GM12801 (cell line): ENCODE results near the gene TSPOAP1.

Experiments
- CTCF ChIP-seq: IDR thresholded peaks from one replicate; pipeline ENCODE4 v1.5.1; 2011; ENCODE audit warnings: control low read depth; ENCODE audit not compliant: insufficient read length; ENCODE audit errors: extremely low read depth

Gene TSPOAP1

DNA sequence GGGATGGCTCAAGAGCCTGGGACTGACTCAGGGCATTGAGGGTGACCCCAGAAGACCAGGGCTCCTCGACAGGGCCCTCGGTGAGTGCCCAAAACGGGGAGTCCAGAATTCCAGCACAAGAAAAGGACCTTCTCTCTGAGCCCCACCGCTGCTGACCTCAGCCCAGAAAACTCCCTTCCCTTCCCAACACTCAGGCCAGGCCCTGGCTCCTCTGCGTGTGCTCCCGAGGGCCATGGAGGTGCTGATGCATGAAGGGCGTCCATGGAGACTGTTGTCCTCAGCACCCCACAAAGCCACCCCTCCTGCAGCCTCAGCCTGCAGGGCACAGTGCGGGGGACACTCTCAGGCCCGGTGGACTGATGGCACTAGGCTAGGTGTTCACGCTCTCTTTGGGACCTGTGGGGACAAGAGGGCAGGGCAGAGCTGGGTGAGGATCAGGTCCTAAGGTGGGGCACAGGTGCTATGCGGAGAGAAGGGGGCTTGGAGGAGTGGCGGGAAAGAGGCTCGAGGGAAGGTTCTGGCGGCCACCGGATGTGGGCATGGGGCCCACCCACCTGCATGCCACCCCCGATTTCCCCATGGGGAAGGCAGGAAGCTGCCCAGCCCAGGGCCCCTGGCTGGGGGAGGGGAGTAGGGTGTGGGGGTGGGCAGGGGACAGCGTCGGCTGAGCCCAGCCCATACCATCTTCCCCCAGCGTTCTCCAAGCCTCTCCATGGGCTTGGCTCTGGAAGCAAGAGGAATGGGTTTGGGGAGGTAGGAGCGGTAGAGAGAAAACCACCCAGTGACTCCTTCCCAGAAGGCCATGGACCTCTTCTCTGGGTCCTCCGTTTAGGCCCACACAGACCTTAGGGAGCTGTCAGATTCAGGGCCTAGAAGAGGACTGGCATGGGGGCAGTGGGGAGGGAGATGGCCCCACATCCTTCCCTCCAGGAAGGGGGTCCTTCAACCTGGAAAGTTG is 4.5 kb upstream of the TSPOAP1 start:
- no peak for TF ChIP-seq CTCF

DNA sequence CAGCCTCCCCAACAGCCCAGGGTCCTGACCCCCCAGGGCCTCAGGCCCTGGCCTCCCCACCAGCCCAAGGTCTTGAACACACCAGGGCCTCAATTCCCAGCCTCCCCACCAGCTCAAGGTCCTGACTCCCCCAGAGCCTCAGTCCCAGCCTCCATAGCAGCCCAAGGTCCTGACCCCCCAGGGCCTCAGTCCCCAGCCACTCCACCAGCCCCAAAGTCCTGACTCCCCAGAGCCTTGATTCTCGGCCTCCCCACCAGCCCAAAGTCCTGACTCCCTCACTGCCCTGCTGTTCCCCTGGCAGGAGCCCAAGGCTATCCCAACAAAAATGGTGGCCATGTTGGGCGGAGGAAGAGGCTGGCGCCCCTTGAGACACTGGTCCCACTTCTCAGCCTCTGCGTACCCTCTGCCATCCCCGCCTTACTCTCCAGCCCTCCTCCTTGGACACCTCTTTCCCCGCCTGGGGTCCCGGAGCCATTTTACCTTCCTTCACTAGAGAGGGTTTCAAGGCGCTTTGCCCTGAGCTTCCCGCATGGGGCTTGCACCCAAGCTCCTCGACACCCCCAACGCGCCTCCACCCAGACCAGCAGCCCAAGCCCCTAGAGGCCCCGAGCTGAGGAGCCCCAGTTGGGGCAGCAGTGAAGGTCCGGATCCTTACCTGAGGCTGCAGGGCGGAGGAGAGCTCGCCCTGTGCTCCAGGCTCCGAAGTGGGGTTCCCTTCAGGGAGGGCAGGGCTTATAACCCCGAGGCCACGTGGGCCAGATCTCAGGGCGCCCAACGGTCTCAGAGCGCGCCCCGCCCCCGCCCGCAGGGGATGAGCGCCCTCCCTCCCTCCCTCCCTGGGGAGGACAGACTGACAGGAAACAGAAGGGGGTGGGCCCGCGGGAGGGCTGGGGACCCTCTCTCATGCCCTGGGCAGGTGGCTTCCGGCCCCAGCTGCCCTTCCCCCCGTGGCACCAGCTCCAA is 3.5 kb upstream of the TSPOAP1 start:
- no peak for TF ChIP-seq CTCF

DNA sequence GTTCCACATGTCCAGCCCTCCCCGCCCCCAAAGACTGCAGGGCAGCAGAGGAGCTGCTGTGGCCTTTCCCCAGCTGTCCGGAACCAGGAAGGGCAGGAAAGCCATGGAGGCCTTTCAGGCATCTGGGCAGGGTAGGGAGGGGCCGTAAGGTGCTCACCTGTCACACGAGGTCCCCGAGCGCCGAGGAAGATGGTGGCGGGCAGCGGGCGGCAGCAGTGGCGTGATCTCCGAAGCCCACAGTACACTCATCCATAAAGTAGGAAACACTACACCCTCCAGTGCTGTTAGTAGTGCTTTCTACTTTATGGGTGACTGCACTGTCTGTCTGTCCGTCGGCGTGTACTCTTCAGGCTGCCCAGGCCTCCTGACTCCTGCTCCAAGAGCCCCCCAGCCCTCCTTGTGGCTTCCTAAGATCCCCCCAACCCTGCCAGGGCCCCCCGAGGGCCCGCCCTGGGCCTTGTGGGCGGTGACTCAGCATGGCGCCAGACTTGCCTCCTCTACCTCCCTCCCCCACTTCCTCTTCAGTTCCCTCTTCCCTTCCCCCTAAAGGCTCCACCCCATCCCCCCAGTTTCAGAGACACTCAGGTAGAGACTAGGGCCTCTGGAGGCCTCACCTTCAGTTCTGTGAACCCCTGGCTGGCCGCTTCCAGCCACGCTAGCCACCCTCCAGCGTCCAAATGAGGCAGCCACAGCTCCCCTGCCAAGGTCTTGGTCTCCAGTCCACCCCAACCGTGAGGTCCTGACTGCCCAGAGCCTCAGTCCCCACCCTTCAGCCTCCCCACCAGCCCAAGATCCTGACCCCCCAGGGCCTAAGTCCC is 2.6 kb upstream of the TSPOAP1 start:
- no peak for TF ChIP-seq CTCF

DNA sequence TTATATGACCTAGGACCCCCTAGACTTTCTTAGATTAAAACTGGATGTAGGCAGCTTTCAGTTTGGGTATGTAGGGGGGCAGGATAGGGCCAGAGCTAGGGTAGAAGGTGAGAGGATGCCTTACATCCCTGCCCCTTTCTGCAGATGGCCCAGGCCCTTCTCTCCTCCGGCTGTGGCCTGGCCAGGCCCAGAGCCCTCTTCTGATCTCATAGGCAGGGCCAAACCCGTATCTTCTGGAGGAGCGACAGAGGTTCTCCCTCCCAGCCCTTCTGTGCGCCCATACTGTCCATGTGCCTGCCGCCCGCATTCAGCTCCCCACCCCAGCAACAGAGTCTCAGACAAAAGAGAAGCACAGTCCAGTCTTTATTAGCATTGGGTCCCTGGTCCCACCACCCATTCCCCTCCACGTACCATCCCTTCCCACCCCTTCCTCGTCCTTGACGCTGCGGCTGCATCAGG is 2.0 kb upstream of the TSPOAP1 start:
- TF ChIP-seq CTCF, result no peak

- no peak for TF ChIP-seq CTCF
Measured at GRCh38 chr17:58329810-58330537, 1.4 kb upstream of the TSPOAP1 start.

DNA sequence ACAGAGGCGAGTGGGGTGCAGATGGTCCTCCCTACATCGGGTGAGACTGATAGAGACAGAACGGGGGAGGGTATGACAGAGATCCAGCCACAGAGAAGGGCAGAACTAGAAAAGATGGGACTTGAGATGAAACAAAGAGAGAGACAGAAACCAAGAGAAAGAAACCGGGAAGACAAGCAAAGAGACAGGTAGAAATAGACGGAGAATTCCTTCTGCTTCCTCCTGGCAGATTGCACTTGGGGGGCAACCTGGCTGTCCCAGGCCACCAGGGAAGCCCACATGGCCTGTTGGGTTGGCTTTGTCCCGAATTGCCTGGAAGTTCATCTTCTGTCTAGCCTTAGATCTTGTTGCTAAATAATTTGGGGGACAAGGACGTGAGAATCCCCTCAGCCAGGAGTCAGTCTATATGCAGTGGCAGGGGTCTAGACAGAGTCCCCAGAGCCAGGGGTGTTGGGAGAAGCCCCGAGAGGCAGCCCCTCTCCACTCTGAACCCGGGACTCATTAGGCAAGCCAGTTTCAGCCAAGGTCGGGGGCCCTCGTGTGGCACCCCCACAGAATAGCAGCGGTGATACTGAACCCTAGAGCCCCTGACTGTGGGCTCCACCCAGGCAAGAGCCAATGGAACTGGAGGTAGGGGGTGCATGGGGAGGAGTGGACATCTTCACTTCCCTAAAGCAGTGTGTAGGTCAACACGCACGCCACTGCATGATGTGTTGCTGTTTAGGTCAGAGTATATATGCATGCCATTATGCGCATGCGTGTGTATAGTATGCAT is 627 bp upstream of the TSPOAP1 start:
- TF ChIP-seq CTCF, result no peak
